Pulmonary artery endothelial cell (primary cell): Measurements from ENCODE around the gene FAM107B. TPM values are rescaled to one million over a fixed set of nuclear protein-coding genes. Genes with fewer than 3 reads are reported as not detected.
A peak's percentile ranks its signal among the peaks of the same experiment; 100 is the strongest.
"Not testable (repeated sequence)": the region's sequence is repeated elsewhere in the genome, so short reads cannot be mapped to it uniquely, and the experiment has no call there.

ENCODE experiments used
- DNase-seq: peaks from one replicate; pipeline ENCODE4 v3.0.0-alpha.2; 2011; ENCODE audit warnings: low read depth, low spot score
- total RNA-seq: library from RNA; depleted of rRNA; stranded (reverse); fragments of >200 nt; gene quantifications from 2 replicates; pipeline ENCODE4 v1.2.3, GENCODE V29; 2014

Gene FAM107B
- total RNA-seq, 1 donor from 2014 or later: 174 TPM

DNA sequence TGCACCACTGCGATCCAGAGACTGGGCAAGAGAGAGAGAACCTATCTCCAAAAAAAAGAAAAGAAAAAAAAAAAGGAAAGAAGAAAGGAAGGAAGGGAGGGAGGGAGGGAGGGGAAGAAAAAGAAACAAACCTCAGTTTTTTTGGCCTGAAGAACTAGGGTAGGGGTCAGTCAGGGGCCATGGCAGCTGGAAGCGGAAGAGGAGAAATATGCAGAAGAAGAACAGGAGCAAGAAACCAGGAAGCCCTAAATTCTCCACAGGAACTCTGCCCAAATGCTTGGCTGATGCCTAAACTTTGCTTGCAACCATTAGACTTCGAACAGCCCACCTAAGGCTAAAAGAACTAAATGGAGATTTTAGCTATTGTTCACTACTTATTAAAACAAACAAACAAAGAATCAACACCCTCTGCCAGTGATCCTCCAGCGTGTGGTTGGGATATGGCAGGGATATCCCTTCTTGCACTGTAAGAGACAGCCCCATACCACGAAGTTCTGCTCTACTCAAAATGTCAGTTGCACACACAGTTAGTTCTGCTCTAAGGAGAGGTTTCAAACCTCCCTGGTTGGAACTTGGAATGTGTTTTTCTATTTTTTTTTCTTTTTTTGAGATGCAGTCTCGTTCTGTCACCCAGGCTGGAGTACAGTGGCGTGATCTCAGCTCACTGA lies 139.5 kb downstream of the FAM107B start:
- no peak for DNase-seq

DNA sequence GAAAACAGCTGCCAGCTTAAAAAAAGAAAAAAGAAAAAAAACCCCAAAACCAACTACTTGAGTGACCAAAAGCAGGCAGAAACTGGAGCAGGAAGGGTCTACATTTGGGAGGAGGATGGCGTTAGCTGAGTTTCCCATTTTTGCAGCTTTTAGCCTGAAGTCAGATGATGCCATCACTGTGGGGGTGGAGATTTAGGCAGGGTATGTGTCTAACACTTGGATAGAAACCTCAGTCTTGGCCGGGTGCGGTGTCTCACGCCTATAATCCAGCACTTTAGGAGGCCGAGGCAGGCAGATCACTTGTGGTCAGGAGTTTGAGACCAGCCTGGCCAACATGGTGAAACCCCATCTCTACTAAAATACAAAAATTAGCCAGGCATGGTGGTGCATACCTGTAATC lies 140.1 kb downstream of the FAM107B start:
- not testable (repeated sequence) for DNase-seq

DNA sequence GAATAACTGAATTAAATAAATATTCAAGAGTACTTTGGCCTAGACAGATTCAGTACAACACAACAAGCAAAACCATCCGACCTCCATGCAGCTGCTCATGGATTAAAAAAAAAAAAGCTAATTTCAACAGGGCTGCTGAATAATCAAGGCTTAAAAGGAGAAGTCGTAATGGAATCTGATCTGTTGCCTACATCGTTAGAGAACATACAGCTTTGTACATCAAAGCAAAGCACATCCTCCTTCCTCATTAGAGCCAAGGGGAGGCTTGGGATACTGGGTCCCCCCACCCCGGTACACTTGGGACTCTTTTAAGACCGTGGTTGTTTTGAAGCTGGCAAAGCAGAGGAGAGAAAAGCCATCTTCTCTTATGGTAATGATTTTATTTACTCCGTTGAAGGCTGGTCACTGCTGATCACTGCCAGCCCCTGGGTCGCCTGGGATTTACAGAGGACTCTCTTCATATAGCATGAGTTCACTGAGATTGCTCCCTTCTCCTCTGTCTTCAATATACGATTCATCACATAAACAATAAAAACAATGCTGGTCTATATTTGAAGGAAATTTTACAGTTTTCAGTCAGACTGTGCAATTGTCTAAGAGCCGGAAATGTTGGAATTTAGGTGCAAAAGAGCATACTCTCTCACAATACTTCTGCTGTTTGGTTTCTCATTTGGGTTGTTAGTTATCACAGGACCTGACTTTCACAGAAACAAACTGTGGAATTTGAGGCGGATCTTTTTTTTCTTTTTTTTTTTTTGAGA lies 148.8 kb downstream of the FAM107B start:
- no peak for DNase-seq

DNA sequence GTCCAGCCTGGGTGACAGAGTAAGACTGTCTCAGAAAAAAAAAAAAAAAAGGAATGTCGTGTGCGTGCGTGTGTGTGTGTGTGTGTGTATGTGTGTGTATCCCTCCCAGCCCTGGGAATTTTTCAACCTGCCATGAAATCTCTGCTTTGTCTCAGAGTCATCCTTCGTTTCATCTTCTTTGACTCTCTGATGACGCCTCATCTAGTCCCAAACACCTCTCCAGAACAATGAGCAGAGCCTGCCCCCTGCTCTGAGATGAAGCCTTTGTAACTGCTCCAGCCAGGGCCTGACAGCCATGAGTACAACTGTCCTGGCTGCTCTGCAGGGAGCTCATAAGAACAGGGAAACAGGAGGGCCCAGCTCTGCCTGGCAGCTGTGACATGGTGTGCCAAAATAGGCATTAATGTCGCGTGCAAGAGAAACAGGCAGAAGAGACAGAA lies 149.5 kb downstream of the FAM107B start:
- no peak for DNase-seq

DNA sequence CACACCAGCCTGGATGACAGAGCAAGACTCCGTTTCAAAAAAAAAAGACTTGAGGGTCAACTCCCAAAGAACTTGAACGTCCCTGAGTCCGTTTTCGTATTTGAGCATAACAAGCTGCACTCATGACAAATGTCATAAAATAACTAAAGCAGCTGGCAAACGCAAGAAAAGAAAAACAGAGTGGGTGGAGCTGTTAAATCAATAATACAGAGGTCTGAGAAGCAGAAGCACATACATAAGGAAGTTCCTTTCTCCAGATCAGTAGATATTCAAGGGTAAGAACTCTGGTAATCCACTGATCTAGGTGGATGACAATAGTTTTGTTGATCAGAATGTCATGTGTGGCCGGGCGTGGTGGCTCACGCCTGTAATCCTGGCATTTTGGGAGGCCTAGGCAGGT lies 150.1 kb downstream of the FAM107B start:
- DNase-seq: no peak

DNA sequence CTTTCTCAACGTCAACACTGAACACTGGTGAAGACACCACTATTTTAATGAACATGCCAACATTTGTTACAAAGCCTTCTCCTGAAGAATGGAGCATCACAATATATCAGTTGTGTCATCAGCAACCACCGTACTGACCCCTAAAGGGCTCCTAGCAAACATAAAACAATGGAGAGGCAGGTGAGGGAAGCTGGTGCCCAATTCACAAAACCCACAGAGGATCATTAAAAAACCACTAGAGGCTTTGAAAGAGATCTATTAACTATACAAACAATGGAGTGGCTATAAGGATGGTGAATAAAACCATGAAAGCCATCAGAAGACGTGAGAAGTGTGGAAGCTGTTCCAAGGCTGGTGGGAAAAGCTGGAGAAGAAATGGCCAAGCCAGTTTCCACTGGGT lies 150.8 kb downstream of the FAM107B start:
- DNase-seq: no peak

DNA sequence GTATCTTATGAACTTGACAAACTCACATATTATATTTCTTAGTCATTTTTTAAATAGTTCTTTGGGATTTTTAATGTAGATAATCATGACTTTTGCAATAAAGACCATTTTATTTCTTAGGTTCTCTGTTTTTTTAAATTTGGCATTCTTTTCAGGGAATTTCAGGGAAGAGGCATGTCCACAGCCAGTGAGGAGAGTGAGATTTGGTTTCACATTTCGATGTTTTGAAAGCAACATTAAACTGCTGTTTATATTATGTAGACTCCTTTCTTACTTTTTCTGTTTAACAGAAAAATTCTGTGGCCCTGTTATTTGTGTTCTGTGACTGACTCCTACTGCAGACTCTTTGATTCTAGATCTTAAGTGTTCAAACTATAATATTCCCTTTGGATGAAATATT lies 153.7 kb downstream of the FAM107B start:
- DNase-seq: no peak

DNA sequence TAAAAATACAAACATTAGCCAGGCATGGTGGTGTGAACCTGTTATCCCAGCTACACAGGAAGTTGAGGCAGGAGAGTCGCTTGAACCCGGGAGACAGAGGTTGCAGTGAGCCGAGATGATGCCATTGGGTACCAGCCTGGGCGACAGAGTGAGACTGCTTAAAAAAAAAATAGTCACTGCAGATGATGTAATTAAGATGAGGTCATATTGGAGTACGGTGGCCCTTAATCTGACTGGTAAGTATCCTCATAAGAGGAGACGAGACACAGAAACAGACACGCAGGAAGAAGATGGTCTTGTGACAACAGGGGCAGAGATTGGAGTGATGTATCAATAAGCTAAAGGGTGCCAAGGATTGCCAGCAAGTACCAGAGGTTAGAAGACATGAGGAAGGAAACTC lies 156.0 kb downstream of the FAM107B start:
- DNase-seq: no peak

DNA sequence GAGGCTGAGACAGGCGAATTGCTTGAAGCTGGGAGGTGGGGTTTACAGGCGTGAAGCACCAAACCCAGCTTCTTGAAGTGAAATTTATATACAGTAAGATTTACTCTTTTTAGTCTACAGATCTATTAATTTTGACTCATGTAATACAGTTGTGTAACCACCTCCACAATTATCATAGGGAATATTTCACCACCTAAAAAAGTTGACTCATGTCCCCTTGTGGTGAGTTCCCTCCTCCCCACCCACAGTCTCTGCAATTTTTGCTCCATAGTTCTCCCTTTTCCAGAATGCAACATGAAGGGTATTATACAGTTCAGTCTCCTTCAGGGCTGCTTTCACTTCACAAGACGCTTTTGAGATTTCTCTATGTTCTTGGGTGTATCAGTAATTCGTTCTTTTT lies 156.8 kb downstream of the FAM107B start:
- no peak for DNase-seq

DNA sequence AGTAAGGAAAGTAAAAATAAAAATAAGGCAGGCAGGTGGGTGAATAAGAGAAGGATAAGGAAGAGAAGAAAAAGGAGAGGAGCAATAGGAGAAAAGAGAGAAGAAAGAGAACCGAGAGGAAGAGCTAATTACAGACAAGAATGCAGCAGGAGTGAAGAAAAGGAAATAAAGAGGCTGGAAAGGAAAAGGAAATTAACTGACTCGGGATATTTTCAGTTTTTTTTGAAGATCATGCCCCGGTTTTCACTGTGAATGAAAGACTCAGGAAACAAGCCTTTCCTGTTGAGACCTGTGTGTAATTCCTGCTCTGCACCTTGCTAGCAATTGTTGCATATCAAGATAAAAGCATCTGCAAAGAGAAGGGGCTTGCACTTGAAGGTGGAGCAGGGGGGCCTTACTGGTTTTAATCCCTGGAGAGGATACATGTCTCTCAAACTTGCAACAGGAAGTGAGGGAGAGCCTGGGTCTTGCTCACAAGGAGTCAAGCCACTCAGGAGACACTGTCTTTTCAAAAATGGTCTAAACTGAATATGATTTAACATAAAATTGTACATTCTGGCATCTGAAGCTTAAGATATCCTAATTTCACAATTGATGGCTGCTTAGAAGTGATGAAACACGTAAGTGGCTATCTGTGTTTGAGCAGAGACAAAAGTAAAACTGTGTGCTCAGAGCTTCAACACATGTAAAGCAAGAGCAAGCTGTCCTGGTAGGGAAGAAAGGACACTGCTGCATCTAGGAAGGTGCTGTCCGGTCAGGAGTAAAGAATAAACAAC lies 157.6 kb downstream of the FAM107B start:
- no peak for DNase-seq

DNA sequence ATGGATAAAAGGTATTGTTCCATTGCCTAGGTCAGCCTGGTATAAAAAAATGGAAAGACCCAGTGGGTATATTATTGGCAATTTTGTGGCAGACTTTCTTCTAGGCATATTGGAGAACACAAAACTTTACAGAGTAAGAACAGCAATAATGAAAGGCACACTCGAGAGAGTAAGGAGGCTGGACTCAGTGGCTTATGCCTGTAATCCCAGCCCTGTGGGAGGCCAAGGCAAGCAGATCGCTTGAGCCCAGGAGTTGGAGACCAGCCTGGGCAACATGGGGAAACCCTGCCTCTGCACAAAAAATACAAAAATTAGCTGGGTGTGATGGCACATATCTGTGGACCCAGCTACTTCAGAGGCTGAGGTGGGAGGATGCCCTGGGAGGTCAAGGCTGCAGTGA lies 158.2 kb downstream of the FAM107B start:
- no peak for DNase-seq

DNA sequence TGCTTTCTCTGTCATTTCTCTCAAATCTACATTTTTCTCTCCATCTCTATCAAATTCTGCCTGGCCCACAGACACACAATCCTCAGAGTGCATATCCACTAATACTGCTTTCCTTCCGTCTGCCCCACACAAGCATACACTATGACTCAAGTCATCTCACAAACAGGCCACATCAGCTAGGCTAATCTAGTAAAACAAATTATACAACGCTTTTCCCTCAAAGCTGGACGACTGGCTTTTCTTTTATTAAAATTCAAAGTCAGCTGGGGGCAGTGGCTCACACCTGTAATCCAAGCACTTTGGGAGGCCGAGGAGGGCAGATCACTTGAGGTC lies 161.1 kb downstream of the FAM107B start:
- no peak for DNase-seq

DNA sequence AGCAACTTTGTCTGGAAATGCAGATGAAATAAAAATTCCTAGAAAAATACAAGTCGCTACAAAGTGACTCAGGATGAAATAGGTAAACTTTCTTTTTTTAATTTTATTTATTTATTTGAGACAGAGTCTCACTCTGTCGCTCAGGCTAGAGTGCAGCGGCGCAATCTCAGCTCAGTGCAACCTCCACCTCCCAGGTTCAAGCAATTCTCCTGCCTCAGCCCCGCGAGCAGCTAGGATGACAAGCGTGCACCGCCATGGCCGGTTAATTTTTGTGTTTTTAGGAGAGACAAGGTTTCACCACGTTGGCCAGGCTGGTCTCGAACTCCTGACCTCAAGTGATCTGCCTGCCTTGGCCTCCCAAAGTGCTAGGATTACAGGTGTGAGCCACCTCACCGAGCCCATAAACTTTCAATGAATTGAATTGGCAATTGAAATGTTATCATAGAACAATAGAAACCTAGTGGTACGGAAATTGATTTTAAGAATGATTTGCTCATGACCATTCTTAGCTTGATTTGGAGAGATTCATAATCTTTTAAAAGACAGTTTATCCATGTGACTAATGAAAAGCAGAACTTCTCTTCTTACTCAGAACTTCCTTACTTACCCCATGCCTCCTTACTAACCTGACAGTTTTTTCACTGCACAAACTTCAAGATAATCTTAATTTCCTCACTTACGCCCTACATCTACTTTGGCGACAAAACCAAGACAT lies 161.7 kb downstream of the FAM107B start:
- DNase-seq: no peak

DNA sequence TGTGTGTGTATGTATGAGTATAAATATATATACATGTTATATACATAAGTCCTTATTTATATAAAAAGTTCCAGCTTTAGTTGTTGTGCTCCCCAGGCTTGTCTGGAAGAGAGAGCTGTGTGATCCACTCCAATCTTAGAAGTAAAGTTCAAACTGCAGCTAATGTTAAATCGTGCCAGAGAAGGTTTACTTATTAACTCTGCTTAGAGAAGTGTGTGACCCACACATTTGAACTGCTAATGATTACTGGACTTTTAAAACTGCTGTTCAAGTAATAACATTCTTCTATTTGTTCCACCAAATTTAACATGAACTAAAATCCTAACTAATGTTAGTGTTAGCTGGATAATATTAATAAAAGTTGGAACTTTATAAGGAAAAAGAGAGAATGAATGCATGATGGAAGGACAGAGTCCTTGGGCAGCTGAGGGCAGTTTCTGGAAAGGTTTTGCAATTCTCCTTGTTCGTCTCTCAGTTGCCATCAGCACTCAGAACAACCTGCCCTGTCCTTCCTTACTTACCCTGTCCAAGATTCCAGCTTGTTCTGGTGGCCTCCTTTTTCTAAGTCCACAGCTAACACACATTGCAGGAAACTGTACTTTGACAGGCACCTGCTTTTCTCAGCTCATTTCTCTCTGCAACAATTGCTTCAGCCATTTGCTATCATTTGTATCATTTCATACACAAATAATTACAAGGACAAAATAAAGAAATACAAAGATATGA lies 162.6 kb downstream of the FAM107B start:
- DNase-seq: no peak

DNA sequence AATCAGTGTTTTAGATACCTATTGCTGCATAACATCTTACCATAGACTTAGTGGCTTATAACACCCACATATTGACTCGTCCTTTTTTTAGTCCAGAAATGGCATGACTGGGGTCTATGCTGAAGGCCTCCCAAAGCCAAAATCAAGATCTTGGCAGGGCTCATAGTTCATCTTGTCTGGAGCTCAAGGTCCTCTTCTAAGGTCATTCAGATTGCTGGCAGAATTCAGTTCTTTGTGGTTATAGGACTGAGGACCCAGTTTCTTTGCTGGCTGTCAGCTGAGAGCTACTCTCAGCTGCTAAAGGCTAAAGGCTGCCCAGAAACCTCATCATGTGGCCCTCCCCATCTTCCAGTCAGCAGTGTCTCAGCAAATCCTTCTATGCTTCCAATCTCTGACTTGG lies 165.5 kb downstream of the FAM107B start:
- DNase-seq: no peak

DNA sequence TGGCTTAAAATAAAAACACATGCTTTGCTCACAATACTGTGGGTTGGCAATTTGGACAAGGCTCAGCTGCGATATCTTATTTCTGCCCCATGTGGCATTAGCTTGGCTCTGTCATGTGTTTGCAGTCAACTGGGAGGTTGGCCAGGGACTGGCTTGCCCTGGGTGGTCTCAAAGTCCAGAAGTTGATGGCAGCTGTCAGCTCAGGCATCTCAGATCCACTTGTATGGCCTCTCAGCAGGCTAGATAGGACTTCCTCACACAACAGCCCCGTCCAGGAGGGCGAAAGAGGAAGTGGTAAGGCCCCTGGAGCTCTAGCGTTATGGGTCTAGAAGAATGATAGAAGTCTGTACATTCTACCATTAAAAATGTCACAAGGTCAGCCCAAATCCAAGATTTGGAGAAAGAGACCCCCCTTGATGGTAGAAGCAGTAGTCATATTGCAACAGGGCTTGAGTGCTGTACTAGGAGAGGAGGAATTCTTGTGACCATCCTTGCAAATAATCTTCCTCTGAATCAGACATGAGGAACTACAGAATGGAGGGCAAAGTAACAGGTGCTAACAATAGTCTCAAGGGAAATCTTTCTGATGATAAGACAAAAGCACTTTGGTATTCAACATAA lies 166.2 kb downstream of the FAM107B start:
- DNase-seq: no peak

DNA sequence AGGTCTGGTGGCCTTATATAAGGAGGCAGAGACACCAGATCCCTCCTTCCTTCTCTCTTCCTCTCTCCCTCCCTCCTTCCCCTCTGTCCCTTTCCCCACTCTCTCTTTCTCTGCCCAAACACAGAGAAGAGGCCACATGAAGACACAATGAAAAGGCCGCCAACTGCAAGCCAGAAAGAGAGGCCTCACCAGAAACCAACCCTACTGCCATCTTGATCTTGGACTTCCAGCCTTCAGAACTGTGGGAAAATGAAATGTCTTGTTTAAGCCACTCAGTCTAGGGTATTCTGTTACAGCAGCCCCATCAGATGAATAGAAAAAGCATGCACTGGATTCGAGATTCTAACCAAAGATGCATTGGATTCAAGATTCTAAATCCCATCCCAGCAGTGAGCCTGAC lies 168.1 kb downstream of the FAM107B start:
- DNase-seq: no peak

DNA sequence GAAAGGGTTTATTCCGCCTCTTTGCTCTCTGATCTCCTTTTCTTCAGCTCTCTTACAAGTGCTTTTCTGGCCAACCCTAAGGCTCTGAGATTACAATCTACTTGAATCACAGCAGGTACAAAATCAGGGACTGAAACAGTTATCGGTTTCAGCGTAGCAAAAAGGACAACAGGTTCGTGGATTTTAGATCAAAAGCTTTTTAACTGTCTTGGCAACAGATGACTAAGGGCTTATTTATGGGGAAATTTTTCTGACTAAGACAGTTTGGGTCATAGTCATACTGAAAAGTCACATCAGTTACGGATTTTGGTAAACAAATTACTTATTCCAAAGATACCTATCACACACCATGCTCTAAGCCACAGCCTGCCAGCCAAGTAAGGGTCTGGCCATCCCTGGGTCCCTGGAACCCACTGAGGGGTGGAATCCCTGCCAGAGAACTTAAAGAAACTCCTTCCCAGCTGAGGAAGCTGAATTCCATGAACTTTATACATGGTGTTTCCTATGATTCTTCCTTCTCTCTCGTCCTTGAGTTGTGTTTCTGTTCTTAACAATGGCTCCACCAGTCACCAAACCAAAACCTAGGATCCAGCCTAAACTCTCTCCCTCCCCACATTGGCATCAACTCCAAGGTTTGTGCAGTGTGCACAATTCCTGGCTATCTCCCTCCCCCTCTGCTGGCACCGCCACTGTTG lies 169.3 kb downstream of the FAM107B start:
- no peak for DNase-seq

DNA sequence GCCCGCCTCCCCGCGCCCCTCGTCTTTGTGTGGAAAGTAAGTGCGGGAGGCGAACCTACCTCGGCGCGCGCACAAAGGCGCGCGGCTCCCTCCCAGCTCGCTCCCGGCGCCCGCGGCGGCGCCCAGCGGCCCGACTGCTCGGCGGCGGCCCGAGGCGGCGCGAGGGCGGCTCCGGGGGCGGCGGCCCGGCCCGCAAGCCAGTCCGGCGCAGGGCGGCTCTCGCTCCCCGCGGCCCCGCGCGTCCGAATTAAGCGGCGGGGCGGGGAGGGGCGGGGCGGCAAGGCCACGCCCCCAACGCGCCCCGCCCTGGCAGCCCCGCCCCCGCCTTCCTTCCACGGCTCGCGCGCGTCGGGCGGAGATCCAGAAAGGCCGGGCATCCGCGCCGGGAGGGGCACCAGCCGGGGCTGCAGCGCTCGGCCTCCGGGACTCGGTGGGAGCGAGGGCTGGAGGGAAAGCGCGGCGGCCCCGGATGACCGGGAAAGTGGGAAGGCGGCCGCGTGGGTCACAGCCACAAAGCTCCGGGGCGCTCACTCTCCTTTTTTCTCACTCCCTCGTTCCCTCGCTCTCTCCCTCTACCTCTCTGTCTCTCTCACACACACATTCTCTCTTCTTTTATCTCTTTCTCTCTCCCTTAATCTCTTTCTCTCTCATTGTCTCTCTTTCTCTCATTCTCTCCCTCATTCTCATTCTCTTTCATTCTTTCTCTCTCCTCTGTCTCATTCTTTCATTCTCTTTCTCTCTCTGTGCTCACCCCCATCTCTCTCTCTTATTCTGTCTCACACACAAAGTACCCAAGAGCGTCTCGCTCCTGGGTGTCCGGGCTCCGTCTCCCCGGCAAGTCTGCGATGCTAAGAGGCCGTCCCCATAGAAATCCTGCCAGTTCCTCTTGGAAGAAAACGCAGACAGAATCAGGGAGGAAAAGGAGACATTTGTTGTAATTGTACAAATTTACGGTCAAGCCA lies 170.2 kb downstream of the FAM107B start:
- peak; percentile 35 for DNase-seq
